Hepatocyte (in vitro differentiated cells): Measurements from ENCODE around the gene STX4. TPM values are rescaled to one million over a fixed set of nuclear protein-coding genes. Genes with fewer than 3 reads are reported as not detected.

Source experiments
- DNase-seq: peaks from one replicate; pipeline ENCODE4 v3.0.0-alpha.2; 2016; ENCODE audit warnings: low spot score
- H2AFZ ChIP-seq: fragments of 200-600 bp; sonication (generic); 2 replicates; pipeline ENCODE4 v1.6.0; 2016; ENCODE audit warnings: antibody characterized with exemption, mild to moderate bottlenecking
- H3K27ac ChIP-seq: fragments of 200-600 bp; sonication (generic); 2 replicates; pipeline ENCODE4 v1.5.1; 2016; ENCODE audit warnings: mild to moderate bottlenecking
- H3K27me3 ChIP-seq: fragments of 200-600 bp; sonication (generic); 2 replicates; pipeline ENCODE4 v1.6.1; 2016
- H3K36me3 ChIP-seq: fragments of 200-600 bp; sonication (generic); replicated peaks from 2 replicates; pipeline ENCODE4 v1.5.1; 2016; ENCODE audit warnings: low read depth; ENCODE audit not compliant: insufficient read depth
- H3K4me1 ChIP-seq: fragments of 200-600 bp; sonication (generic); 2 replicates; pipeline ENCODE4 v1.5.1; 2016; ENCODE audit warnings: mild to moderate bottlenecking, moderate library complexity; ENCODE audit not compliant: insufficient read depth
- H3K4me2 ChIP-seq: fragments of 200-600 bp; sonication (generic); 2 replicates; pipeline ENCODE4 v1.6.0; 2016
- H3K4me3 ChIP-seq: fragments of 200-600 bp; sonication (generic); 2 replicates; pipeline ENCODE4 v1.5.1; 2016; ENCODE audit warnings: mild to moderate bottlenecking
- H3K79me2 ChIP-seq: fragments of 200-600 bp; sonication (generic); 2 replicates; pipeline ENCODE4 v1.6.0; 2017; ENCODE audit warnings: mild to moderate bottlenecking
- H3K9me2 ChIP-seq: fragments of 200-600 bp; sonication (generic); replicated peaks from 2 replicates; pipeline ENCODE4 v1.6.0; 2017; ENCODE audit warnings: mild to moderate bottlenecking; ENCODE audit not compliant: insufficient read depth
- H3K9me3 ChIP-seq: fragments of 200-600 bp; sonication (generic); 2 replicates; pipeline ENCODE4 v1.5.1; 2016; ENCODE audit warnings: low read depth, mild to moderate bottlenecking
- H4K20me1 ChIP-seq: fragments of 200-600 bp; sonication (generic); 2 replicates; pipeline ENCODE4 v1.6.0; 2016; ENCODE audit warnings: mild to moderate bottlenecking; ENCODE audit not compliant: insufficient read depth, poor library complexity, severe bottlenecking
- CTCF ChIP-seq: fragments of 200-600 bp; sonication (generic); IDR thresholded peaks from 2 replicates; pipeline ENCODE4 v1.5.1; 2016; ENCODE audit warnings: antibody characterized with exemption, mild to moderate bottlenecking; ENCODE audit not compliant: poor library complexity
- EZH2 ChIP-seq: fragments of 200-600 bp; sonication (generic); IDR thresholded peaks from 2 replicates; pipeline ENCODE4 v1.6.1; 2016; ENCODE audit warnings: antibody characterized with exemption, mild to moderate bottlenecking, borderline replicate concordance
- EZH2phosphoT487 ChIP-seq: fragments of 200-600 bp; sonication (generic); IDR thresholded peaks from one replicate; pipeline ENCODE4 v1.6.1; 2018; ENCODE audit warnings: antibody characterized with exemption, mild to moderate bottlenecking, low read depth, moderate library complexity; ENCODE audit not compliant: unreplicated experiment, severe bottlenecking
- WGBS: methylation state at CpG from one replicate; pipeline ENCODE4 v1.1.6; 2016; ENCODE audit warnings: low lambda C conversion rate; ENCODE audit errors: missing lambda C conversion rate; 5-methylcytosine and 5-hydroxymethylcytosine counted together
- polyA plus RNA-seq: library from polyadenylated mRNA; unstranded; fragments of >200 nt; fragmentation: Nextera tagmentation; extraction: Ambion mirVana; gene quantifications from 2 replicates; pipeline ENCODE4 v1.2.1, GENCODE V29; 2016
- total RNA-seq: library from RNA; depleted of rRNA; stranded (reverse); fragments of >200 nt; gene quantifications from 2 replicates; pipeline ENCODE4 v1.2.3, GENCODE V29; 2014

Gene STX4
- total and polyA plus RNA-seq, 2 experiments from 2014 or later = 25.9 to 72.4 TPM

GRCh38 chr16:31031276-31031675 lies 2.1 kb upstream of the STX4 start:
- H4K20me1 ChIP-seq = peaks cover 7% of the 10 kb centered on the region
- H3K79me2 ChIP-seq = peaks cover 13% of the 10 kb centered on the region
- no peaks in the 10 kb centered on the region for H3K4me1 ChIP-seq
- H3K9me3 ChIP-seq = no peaks in the 10 kb centered on the region
- no peak overlapping the region for H2AFZ ChIP-seq
- no peaks in the 10 kb centered on the region for H3K36me3 ChIP-seq
- H3K4me2 ChIP-seq = no peak overlapping the region
- H3K27me3 ChIP-seq = no peaks in the 10 kb centered on the region
- no peak for DNase-seq
- TF ChIP-seq EZH2phosphoT487 = no peak
- TF ChIP-seq EZH2 = no peak
- TF ChIP-seq CTCF = no peak
- no peaks in the 10 kb centered on the region for H3K9me2 ChIP-seq
- 75% methylated on average over 4 of the region's 4 CpGs for WGBS
- no peak overlapping the region for H3K27ac ChIP-seq
- H3K4me3 ChIP-seq = no peak overlapping the region

GRCh38 chr16:31033709-31034492 lies 543 bp downstream of the STX4 start:
- Histone ChIP-seq H3K4me3 (peak overlapping the region; percentile 82), H3K9me3 (no peaks in the 10 kb centered on the region), H3K4me1 (no peaks in the 10 kb centered on the region), H3K9me2 (no peaks in the 10 kb centered on the region), H4K20me1 (peaks cover 7% of the 10 kb centered on the region), H3K27ac (peak overlapping the region; percentile 85), H3K4me2 (peak overlapping the region; percentile 79), H2AFZ (peak overlapping the region; percentile 43), H3K27me3 (no peaks in the 10 kb centered on the region), H3K79me2 (peaks cover 13% of the 10 kb centered on the region), H3K36me3 (no peaks in the 10 kb centered on the region)
- 2% methylated on average over 33 of the region's 47 CpGs for WGBS
- DNase-seq = peak; percentile 96
- TF ChIP-seq EZH2 = no peak
- TF ChIP-seq CTCF = no peak
- no peak for TF ChIP-seq EZH2phosphoT487

GRCh38 chr16:31036691-31037090 lies 3.3 kb downstream of the STX4 start:
- Histone ChIP-seq H3K9me2 (no peaks in the 10 kb centered on the region), H2AFZ (no peak overlapping the region), H3K4me1 (no peaks in the 10 kb centered on the region), H3K27ac (no peak overlapping the region), H3K27me3 (no peaks in the 10 kb centered on the region), H3K4me3 (no peak overlapping the region), H3K9me3 (no peaks in the 10 kb centered on the region), H4K20me1 (peaks cover 7% of the 10 kb centered on the region), H3K4me2 (no peak overlapping the region), H3K36me3 (no peaks in the 10 kb centered on the region), H3K79me2 (peaks cover 13% of the 10 kb centered on the region)
- TF ChIP-seq EZH2 (no peak), CTCF (no peak), EZH2phosphoT487 (no peak)
- no peak for DNase-seq
- WGBS = 75% methylated on average over 2 of the region's 2 CpGs
